ENCODE data around the gene EML6. TPM values are rescaled to one million over a fixed set of nuclear protein-coding genes. Genes with fewer than 3 reads are reported as not detected.

EML6 gene
- total RNA-seq, 1 experiment from 2014 or later = 5.2 TPM

DNA sequence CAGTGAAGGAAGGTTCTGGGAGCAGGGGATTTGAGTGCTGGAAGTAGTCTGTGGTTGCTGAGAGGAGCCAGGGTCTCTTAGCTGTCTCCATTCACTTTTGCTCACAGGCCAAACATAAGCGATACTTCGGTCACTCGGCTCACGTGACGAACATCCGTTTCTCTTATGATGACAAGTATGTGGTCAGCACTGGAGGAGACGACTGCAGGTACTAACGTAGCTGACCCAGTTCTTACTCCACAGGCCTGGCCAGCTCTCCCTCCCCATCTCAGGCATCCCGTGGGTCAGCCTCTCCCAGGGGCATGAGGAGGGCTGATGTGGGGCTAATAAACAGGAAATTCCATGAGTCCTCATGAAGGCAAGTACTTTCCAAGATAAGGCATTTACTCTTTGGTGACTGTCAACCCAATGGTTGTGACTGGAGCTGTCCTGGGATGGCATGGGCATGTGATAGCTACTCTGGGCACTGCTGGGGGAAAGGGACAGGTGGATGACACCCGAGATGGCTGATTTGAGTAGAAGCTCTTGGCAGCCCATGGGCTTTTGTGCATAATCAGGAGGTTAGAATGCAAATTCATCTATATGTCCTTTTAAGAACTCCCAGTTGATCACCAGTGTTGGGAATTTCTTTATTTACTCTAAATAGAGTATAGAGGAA lies 245.2 kb downstream of the EML6 start:
- CTCF ChIA-PET = no interaction called here
- no TSS peak for BruUV-seq (replicated peaks)
- DNase-seq = no peak

GRCh38 chr2:54969295-54969939 lies 246.0 kb downstream of the EML6 start:
- no peak overlapping the region for H3K4me3 ChIP-seq (ENCODE audit: low read depth, low read length)
- TF ChIP-seq CTCF (IDR thresholded peaks at IDR 0.05; ENCODE audit: insufficient read depth in 1 of 2, low read depth in 1 of 2, low read length in 1 of 2, severe bottlenecking in 1 of 2, unreplicated experiment in 1 of 2) = no peak
- Mint-ChIP-seq H3K36me3 (ENCODE audit: insufficient read depth, unreplicated experiment) (peaks cover 86% of the 10 kb centered on the region), H3K4me1 (ENCODE audit: low read depth, unreplicated experiment) (peaks cover 6% of the 10 kb centered on the region), H3K27ac (ENCODE audit: unreplicated experiment) (no peak overlapping the region), H3K27me3 (ENCODE audit: insufficient read depth, unreplicated experiment) (no peaks in the 10 kb centered on the region), H3K9me3 (ENCODE audit: unreplicated experiment) (no peaks in the 10 kb centered on the region), H3K4me3 (ENCODE audit: unreplicated experiment) (no peak overlapping the region)
- BruUV-seq (replicated peaks) = no TSS peak
- ChIA-PET CTCF (no interaction called here), POLR2A (no interaction called here)
- intact Hi-C loops (cut with micrococcal nuclease; ENCODE audit: unreplicated experiment) = loop anchor here (5.0 kb wide), 1 partner anchor 67 kb away; no protein-coding TSS in a partner anchor
- peaks cover 1% of the 10 kb centered on the region for H3K36me3 ChIP-seq (ENCODE audit: control insufficient read depth, insufficient read depth, low read length)
- no peaks in the 10 kb centered on the region for H3K4me1 ChIP-seq
- H3K9me3 ChIP-seq = no peaks in the 10 kb centered on the region
- no peak for DNase-seq
- H3K27me3 ChIP-seq (replicated peaks; ENCODE audit: control insufficient read depth, insufficient read depth, low read length) = no peaks in the 10 kb centered on the region

More for the DNA sequence above, 245.2 kb downstream of the EML6 start:
- Histone ChIP-seq H3K27me3 (replicated peaks; ENCODE audit: control insufficient read depth, insufficient read depth, low read length) (no peaks in the 10 kb centered on the region), H3K9me3 (no peaks in the 10 kb centered on the region), H3K36me3 (ENCODE audit: control insufficient read depth, insufficient read depth, low read length) (peaks cover 1% of the 10 kb centered on the region), H3K4me3 (ENCODE audit: low read depth, low read length) (no peak overlapping the region), H3K4me1 (no peaks in the 10 kb centered on the region)
- no peaks in the 10 kb centered on the region for H3K27me3 Mint-ChIP-seq (ENCODE audit: insufficient read depth, unreplicated experiment)
- intact Hi-C loops (cut with micrococcal nuclease; ENCODE audit: unreplicated experiment) = loop anchor here (5.0 kb wide), 1 partner anchor 66 kb away; no protein-coding TSS in a partner anchor
- no peak overlapping the region for H3K4me3 Mint-ChIP-seq (ENCODE audit: unreplicated experiment)
- no peak for TF ChIP-seq CTCF (IDR thresholded peaks at IDR 0.05; ENCODE audit: insufficient read depth in 1 of 2, low read depth in 1 of 2, low read length in 1 of 2, severe bottlenecking in 1 of 2, unreplicated experiment in 1 of 2)
- H3K9me3 Mint-ChIP-seq (ENCODE audit: unreplicated experiment) = no peaks in the 10 kb centered on the region
- POLR2A ChIA-PET = no interaction called here
- H3K27ac Mint-ChIP-seq (ENCODE audit: unreplicated experiment) = no peak overlapping the region
- peaks cover 6% of the 10 kb centered on the region for H3K4me1 Mint-ChIP-seq (ENCODE audit: low read depth, unreplicated experiment)
- H3K36me3 Mint-ChIP-seq (ENCODE audit: insufficient read depth, unreplicated experiment) = peaks cover 80% of the 10 kb centered on the region

DNA sequence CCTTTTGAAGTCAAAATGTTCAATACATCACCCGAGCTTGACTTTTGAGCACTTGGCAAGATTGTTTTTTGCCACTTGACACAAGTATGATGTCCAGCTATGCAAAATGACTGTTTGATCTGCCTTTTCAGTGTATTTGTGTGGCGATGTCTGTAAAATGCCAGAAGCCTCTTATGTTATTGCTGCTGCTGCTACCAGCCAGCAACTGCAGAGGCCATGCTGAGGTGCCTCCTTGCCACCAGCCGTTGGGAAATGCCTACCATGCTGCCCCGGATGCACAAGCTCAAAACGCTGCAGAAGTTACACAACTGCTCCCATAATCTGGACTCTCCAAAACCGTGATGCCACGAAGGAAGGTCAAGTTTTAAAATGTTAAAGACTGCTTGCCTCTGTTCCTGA lies 246.5 kb downstream of the EML6 start:
- CTCF ChIA-PET = no interaction called here
- POLR2A ChIA-PET = no interaction called here
- BruUV-seq (replicated peaks) = no TSS peak
- Histone ChIP-seq H3K9me3 (no peaks in the 10 kb centered on the region), H3K27me3 (replicated peaks; ENCODE audit: control insufficient read depth, insufficient read depth, low read length) (no peaks in the 10 kb centered on the region), H3K4me1 (no peaks in the 10 kb centered on the region), H3K36me3 (ENCODE audit: control insufficient read depth, insufficient read depth, low read length) (peaks cover 1% of the 10 kb centered on the region), H3K4me3 (ENCODE audit: low read depth, low read length) (no peak overlapping the region)
- Mint-ChIP-seq H3K27me3 (ENCODE audit: insufficient read depth, unreplicated experiment) (no peaks in the 10 kb centered on the region), H3K4me3 (ENCODE audit: unreplicated experiment) (no peak overlapping the region), H3K36me3 (ENCODE audit: insufficient read depth, unreplicated experiment) (peaks cover 91% of the 10 kb centered on the region), H3K4me1 (ENCODE audit: low read depth, unreplicated experiment) (peaks cover 6% of the 10 kb centered on the region), H3K9me3 (ENCODE audit: unreplicated experiment) (no peaks in the 10 kb centered on the region), H3K27ac (ENCODE audit: unreplicated experiment) (no peak overlapping the region)
- intact Hi-C loops (cut with micrococcal nuclease; ENCODE audit: unreplicated experiment) = loop anchor here (5.0 kb wide), 1 partner anchor 68 kb away; no protein-coding TSS in a partner anchor
- no peak for TF ChIP-seq CTCF (IDR thresholded peaks at IDR 0.05; ENCODE audit: insufficient read depth in 1 of 2, low read depth in 1 of 2, low read length in 1 of 2, severe bottlenecking in 1 of 2, unreplicated experiment in 1 of 2)
- DNase-seq = no peak

Measured in Caco-2 (cell line).